Measurements from ENCODE around the gene MCF2L.
"Not testable (repeated sequence)": the region's sequence is repeated elsewhere in the genome, so short reads cannot be mapped to it uniquely, and the experiment has no call there.

MCF2L gene

GRCh38 chr13:113105921-113106452 is 137.0 kb downstream of the MCF2L start:
- no peak for DNase-seq

GRCh38 chr13:113106711-113107351 is 137.8 kb downstream of the MCF2L start:
- DNase-seq: no peak

- DNase-seq: not testable (repeated sequence)
These were observed 139.5 kb downstream of the MCF2L start for GRCh38 chr13:113108521-113108920.

GRCh38 chr13:113109151-113110047 is 140.4 kb downstream of the MCF2L start:
- DNase-seq: no peak

GRCh38 chr13:113110048-113110851 is 141.2 kb downstream of the MCF2L start:
- DNase-seq: no peak

GRCh38 chr13:113110852-113111315 is 141.9 kb downstream of the MCF2L start:
- no peak for DNase-seq

GRCh38 chr13:113111821-113112220 is 142.8 kb downstream of the MCF2L start:
- not testable (repeated sequence) for DNase-seq

- DNase-seq: not testable (repeated sequence)
These were observed 143.5 kb downstream of the MCF2L start for GRCh38 chr13:113112475-113112874.

- no peak for DNase-seq
These were observed 144.2 kb downstream of the MCF2L start for GRCh38 chr13:113112893-113113845.

- no peak for DNase-seq
These were observed 144.8 kb downstream of the MCF2L start for GRCh38 chr13:113113846-113114271.

GRCh38 chr13:113114511-113115362 is 145.7 kb downstream of the MCF2L start:
- no peak for DNase-seq

GRCh38 chr13:113115363-113116205 is 146.6 kb downstream of the MCF2L start:
- DNase-seq: no peak

GRCh38 chr13:113116206-113116800 is 147.3 kb downstream of the MCF2L start:
- no peak for DNase-seq

- no peak for DNase-seq
These were observed 147.9 kb downstream of the MCF2L start for GRCh38 chr13:113116871-113117271.

- DNase-seq: no peak
These were observed 148.4 kb downstream of the MCF2L start for GRCh38 chr13:113117335-113117872.

GRCh38 chr13:113117911-113118260 is 148.9 kb downstream of the MCF2L start:
- no peak for DNase-seq

GRCh38 chr13:113118261-113119021 is 149.4 kb downstream of the MCF2L start:
- no peak for DNase-seq

GRCh38 chr13:113119166-113119821 is 150.3 kb downstream of the MCF2L start:
- no peak for DNase-seq
